ENCODE results near the gene GRIFIN.
A peak's percentile ranks its signal among the peaks of the same experiment; 100 is the strongest.

The GRIFIN gene

DNA sequence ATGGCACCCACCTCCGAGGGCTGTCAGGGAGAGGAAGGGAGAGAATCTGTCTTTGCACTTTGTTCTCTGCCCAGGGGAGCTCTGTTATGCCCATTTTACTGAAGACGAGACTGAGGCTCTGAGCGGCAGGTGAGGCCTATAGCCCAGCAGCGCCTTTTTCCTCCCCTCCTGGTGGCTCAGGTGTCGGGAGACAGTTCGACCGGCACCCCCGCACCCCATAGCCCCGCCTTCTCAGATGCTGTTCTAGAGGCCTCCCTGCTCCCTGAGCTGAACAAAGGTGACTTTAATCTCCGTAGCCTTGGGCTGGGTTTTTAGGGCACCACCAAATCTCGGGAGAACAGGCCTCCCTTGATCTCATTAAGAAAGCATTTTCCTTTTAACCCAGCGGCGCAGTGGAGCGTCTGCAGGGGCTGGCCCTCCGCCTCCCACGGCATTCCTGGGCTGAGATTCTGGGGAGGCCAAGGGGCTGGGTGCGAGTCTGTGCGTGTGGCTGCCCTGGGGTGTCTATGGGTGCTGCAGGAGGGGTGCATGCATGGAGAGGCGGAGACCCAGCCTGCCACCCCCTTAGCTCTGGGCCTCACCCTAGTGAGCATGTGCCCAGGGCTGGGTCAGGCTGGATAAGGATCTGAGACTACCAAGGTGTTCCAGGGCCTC, 46.7 kb upstream of the GRIFIN start:
- Histone ChIP-seq H4K8ac (ENCODE audit: low read depth, low read length) (peak overlapping the region; percentile 83), H3K4me2 (ENCODE audit: low read length) (peak overlapping the region; percentile 79), H3K9me3 (ENCODE audit: insufficient read depth, low read depth, low read length) (no peaks in the 10 kb centered on the region), H3K27ac (ENCODE audit: low read depth, low read length) (peak overlapping the region; percentile 88), H2BK5ac (ENCODE audit: low read depth, low read length, poor library complexity) (peak overlapping the region; percentile 78), H3K36me3 (ENCODE audit: control insufficient read depth in 1 of 2, insufficient read depth in 2 of 2, low read length in 2 of 2) (peaks cover 25% of the 10 kb centered on the region in 2 experiments), H3K18ac (ENCODE audit: low read length) (peak overlapping the region; percentile 90), H3K4me3 (ENCODE audit: low read depth, low read length) (no peak overlapping the region), H3K4ac (ENCODE audit: low read depth, low read length) (peak overlapping the region; percentile 81), H2BK12ac (ENCODE audit: low read length) (peak overlapping the region; percentile 91), H2AK5ac (ENCODE audit: low read length) (peak overlapping the region; percentile 92), H3K27me3 (ENCODE audit: insufficient read depth, low read length) (peaks cover 18% of the 10 kb centered on the region), H2AFZ (ENCODE audit: insufficient read depth, low read length, poor library complexity) (peak overlapping the region; percentile 30), H4K91ac (ENCODE audit: low read depth, low read length) (peak overlapping the region; percentile 95), H3K4me1 (ENCODE audit: control insufficient read depth in 1 of 2, insufficient read depth in 2 of 2, low read length in 2 of 2) (peaks cover 54 to 60% of the 10 kb centered on the region in 2 experiments), H3K23ac (ENCODE audit: low read length) (no peak overlapping the region), H3K14ac (ENCODE audit: low read length) (peak overlapping the region; percentile 93), H3K79me2 (ENCODE audit: control insufficient read depth, insufficient read depth, low read length, poor library complexity) (peaks cover 10% of the 10 kb centered on the region), H3K79me1 (ENCODE audit: low read length) (peaks cover 31% of the 10 kb centered on the region), H2BK120ac (ENCODE audit: insufficient read depth, low read length, poor library complexity) (peak overlapping the region; percentile 87), H4K12ac (ENCODE audit: low read depth, low read length) (peak overlapping the region; percentile 45), H3K9ac (ENCODE audit: low read length) (peak overlapping the region; percentile 13)
- no peak for DNase-seq
- no CpG with 5 or more reads among the region's 19 CpGs for WGBS (ENCODE audit: extremely low coverage, insufficient coverage, insufficient read length)

DNA sequence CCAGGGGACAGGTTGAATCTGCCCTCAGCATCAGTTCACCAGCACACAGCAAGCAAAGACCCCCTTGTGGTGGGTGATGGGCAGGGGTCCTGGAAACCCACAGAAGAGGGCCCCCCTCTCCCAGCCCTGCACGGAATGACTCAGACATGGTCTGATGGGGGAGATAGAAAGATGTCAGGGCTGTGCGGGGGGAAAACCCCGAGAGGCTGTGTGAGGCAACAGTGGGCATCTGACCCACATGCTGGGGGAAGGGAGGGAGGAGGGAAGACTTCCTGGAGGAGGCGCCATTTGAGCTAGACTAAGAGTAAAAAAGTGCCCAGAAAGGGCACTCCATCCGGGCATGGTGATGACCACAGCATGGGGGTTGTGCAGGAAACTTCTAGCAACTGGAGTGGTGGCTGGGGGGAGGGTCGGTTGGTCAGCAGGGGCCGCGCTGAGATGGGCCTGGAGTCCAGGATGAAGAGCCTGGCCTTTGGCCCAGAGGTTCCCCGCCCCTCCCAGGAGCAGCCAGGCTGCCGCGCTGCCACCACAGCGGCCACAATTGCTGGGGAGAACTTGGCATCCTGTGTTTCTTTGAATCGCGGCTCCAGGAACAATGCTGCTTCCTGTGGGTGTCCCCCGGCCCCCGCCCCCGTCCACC, 45.9 kb upstream of the GRIFIN start:
- DNase-seq = peak; percentile 53 to 67
- WGBS (ENCODE audit: extremely low coverage, insufficient coverage, insufficient read length) = no CpG with 5 or more reads among the region's 17 CpGs
- H3K9ac ChIP-seq (ENCODE audit: low read length) = no peak overlapping the region
- peak overlapping the region; percentile 79 for H3K4me2 ChIP-seq (ENCODE audit: low read length)
- peak overlapping the region; percentile 88 for H3K27ac ChIP-seq (ENCODE audit: low read depth, low read length)
- H3K9me3 ChIP-seq (ENCODE audit: insufficient read depth, low read depth, low read length) = no peaks in the 10 kb centered on the region
- peak overlapping the region; percentile 87 for H2BK120ac ChIP-seq (ENCODE audit: insufficient read depth, low read length, poor library complexity)
- H3K4me3 ChIP-seq (ENCODE audit: low read depth, low read length) = no peak overlapping the region
- peaks cover 19% of the 10 kb centered on the region for H3K27me3 ChIP-seq (ENCODE audit: insufficient read depth, low read length)
- peak overlapping the region; percentile 6 for H4K12ac ChIP-seq (ENCODE audit: low read depth, low read length)
- H3K79me2 ChIP-seq (ENCODE audit: control insufficient read depth, insufficient read depth, low read length, poor library complexity) = peaks cover 10% of the 10 kb centered on the region
- H2AK5ac ChIP-seq (ENCODE audit: low read length) = peak overlapping the region; percentile 31
- H3K36me3 ChIP-seq (ENCODE audit: control insufficient read depth in 1 of 2, insufficient read depth in 2 of 2, low read length in 2 of 2) = peaks cover 20 to 21% of the 10 kb centered on the region in 2 experiments
- H3K14ac ChIP-seq (ENCODE audit: low read length) = peak overlapping the region; percentile 47
- H4K8ac ChIP-seq (ENCODE audit: low read depth, low read length) = peak overlapping the region; percentile 30
- H4K91ac ChIP-seq (ENCODE audit: low read depth, low read length) = peak overlapping the region; percentile 95
- peak overlapping the region; percentile 45 for H3K18ac ChIP-seq (ENCODE audit: low read length)
- H3K4me1 ChIP-seq (ENCODE audit: control insufficient read depth in 1 of 2, insufficient read depth in 2 of 2, low read length in 2 of 2) = peaks cover 56 to 62% of the 10 kb centered on the region in 2 experiments
- no peak overlapping the region for H2AFZ ChIP-seq (ENCODE audit: insufficient read depth, low read length, poor library complexity)
- no peak overlapping the region for H3K23ac ChIP-seq (ENCODE audit: low read length)
- peaks cover 31% of the 10 kb centered on the region for H3K79me1 ChIP-seq (ENCODE audit: low read length)
- H2BK5ac ChIP-seq (ENCODE audit: low read depth, low read length, poor library complexity) = peak overlapping the region; percentile 75
- H3K4ac ChIP-seq (ENCODE audit: low read depth, low read length) = peak overlapping the region; percentile 17
- peak overlapping the region; percentile 29 for H2BK12ac ChIP-seq (ENCODE audit: low read length)

DNA sequence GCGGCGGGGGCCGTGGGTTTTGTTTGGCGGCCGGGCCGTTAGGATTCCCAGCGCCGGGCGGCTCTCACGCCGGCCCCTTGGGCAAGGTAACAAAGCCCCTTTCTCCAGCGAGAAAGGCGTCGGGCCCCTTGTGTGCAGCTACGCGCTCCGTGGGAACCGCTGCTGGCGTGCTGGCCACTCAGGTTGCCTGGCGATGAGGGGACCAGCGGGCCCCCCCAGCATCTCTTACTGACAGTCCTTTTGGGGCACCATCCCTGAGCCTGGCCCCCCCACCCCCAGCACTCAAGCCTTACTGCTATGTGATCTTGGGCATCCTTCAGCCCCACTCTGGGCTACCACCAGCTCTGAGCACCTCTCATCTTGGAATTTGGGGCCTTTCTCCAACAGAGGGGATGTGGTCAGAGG, 45.1 kb upstream of the GRIFIN start:
- Histone ChIP-seq H3K27me3 (ENCODE audit: insufficient read depth, low read length) (peaks cover 19% of the 10 kb centered on the region), H2AK5ac (ENCODE audit: low read length) (peak overlapping the region; percentile 31), H3K79me1 (ENCODE audit: low read length) (peaks cover 33% of the 10 kb centered on the region), H3K23ac (ENCODE audit: low read length) (no peak overlapping the region), H3K36me3 (ENCODE audit: control insufficient read depth in 1 of 2, insufficient read depth in 2 of 2, low read length in 2 of 2) (peaks cover 12 to 13% of the 10 kb centered on the region in 2 experiments), H3K9ac (ENCODE audit: low read length) (no peak overlapping the region), H3K9me3 (ENCODE audit: insufficient read depth, low read depth, low read length) (no peaks in the 10 kb centered on the region), H4K12ac (ENCODE audit: low read depth, low read length) (no peak overlapping the region), H3K4me2 (ENCODE audit: low read length) (peak overlapping the region; percentile 79), H3K79me2 (ENCODE audit: control insufficient read depth, insufficient read depth, low read length, poor library complexity) (peaks cover 10% of the 10 kb centered on the region), H3K14ac (ENCODE audit: low read length) (peak overlapping the region; percentile 47), H3K18ac (ENCODE audit: low read length) (peak overlapping the region; percentile 32), H3K27ac (ENCODE audit: low read depth, low read length) (no peak overlapping the region), H2BK5ac (ENCODE audit: low read depth, low read length, poor library complexity) (no peak overlapping the region), H3K4me1 (ENCODE audit: control insufficient read depth in 1 of 2, insufficient read depth in 2 of 2, low read length in 2 of 2) (peaks cover 63 to 69% of the 10 kb centered on the region in 2 experiments), H4K8ac (ENCODE audit: low read depth, low read length) (no peak overlapping the region), H2BK120ac (ENCODE audit: insufficient read depth, low read length, poor library complexity) (peak overlapping the region; percentile 87), H3K4me3 (ENCODE audit: low read depth, low read length) (peak overlapping the region; percentile 76), H4K91ac (ENCODE audit: low read depth, low read length) (peak overlapping the region; percentile 95), H2AFZ (ENCODE audit: insufficient read depth, low read length, poor library complexity) (no peak overlapping the region), H2BK12ac (ENCODE audit: low read length) (peak overlapping the region; percentile 29), H3K4ac (ENCODE audit: low read depth, low read length) (peak overlapping the region; percentile 10)
- no peak for DNase-seq
- WGBS (ENCODE audit: extremely low coverage, insufficient coverage, insufficient read length) = no CpG with 5 or more reads among the region's 21 CpGs

DNA sequence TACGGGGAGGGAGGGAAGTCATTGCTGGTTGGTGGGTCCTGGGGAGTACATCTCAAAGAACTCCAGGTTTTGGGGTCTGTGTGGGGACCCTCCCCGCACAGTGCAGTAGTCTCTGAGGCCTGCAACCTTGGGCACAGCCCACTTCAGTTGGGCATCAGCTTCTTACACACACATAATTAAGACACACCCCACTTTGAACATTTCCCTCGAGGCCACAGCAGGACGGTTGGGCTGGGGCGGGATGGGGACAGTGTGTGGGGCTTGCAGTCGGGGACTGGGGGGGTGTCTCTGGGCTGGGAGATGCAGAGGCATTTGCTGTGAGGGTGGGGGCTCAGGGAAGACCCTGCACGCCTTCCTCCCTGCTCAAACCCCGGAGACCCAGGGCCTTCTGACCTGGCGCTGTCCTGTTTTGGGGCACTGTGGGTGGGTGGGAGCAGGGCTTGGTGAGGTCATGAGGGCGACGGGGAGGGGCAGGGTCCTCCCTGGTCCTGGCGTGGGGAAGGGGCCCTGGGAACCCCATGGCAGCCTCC, 44.6 kb upstream of the GRIFIN start:
- no peak overlapping the region for H4K12ac ChIP-seq (ENCODE audit: low read depth, low read length)

More for the DNA sequence above, 44.6 kb upstream of the GRIFIN start:
- Histone ChIP-seq H2BK12ac (ENCODE audit: low read length) (no peak overlapping the region), H2AK5ac (ENCODE audit: low read length) (no peak overlapping the region), H3K9me3 (ENCODE audit: insufficient read depth, low read depth, low read length) (no peaks in the 10 kb centered on the region), H2BK120ac (ENCODE audit: insufficient read depth, low read length, poor library complexity) (no peak overlapping the region), H3K4me2 (ENCODE audit: low read length) (peak overlapping the region; percentile 79), H3K14ac (ENCODE audit: low read length) (no peak overlapping the region), H3K27ac (ENCODE audit: low read depth, low read length) (no peak overlapping the region), H3K79me1 (ENCODE audit: low read length) (peaks cover 33% of the 10 kb centered on the region), H3K4me3 (ENCODE audit: low read depth, low read length) (peak overlapping the region; percentile 76), H3K36me3 (ENCODE audit: control insufficient read depth in 1 of 2, insufficient read depth in 2 of 2, low read length in 2 of 2) (peaks cover 7 to 8% of the 10 kb centered on the region in 2 experiments), H3K79me2 (ENCODE audit: control insufficient read depth, insufficient read depth, low read length, poor library complexity) (peaks cover 10% of the 10 kb centered on the region), H3K23ac (ENCODE audit: low read length) (no peak overlapping the region), H3K4me1 (ENCODE audit: control insufficient read depth in 1 of 2, insufficient read depth in 2 of 2, low read length in 2 of 2) (peaks cover 64 to 71% of the 10 kb centered on the region in 2 experiments), H4K91ac (ENCODE audit: low read depth, low read length) (peak overlapping the region; percentile 21), H2AFZ (ENCODE audit: insufficient read depth, low read length, poor library complexity) (no peak overlapping the region), H3K27me3 (ENCODE audit: insufficient read depth, low read length) (peaks cover 19% of the 10 kb centered on the region), H3K18ac (ENCODE audit: low read length) (no peak overlapping the region), H3K9ac (ENCODE audit: low read length) (no peak overlapping the region), H3K4ac (ENCODE audit: low read depth, low read length) (no peak overlapping the region), H4K8ac (ENCODE audit: low read depth, low read length) (no peak overlapping the region), H2BK5ac (ENCODE audit: low read depth, low read length, poor library complexity) (no peak overlapping the region)
- DNase-seq = no peak
- no CpG with 5 or more reads among the region's 12 CpGs for WGBS (ENCODE audit: extremely low coverage, insufficient coverage, insufficient read length)

Data from trophoblast cell (in vitro differentiated cells and primary cell).